ENCODE measurements around the gene STEAP1B.
"Not testable (repeated sequence)": the region's sequence is repeated elsewhere in the genome, so short reads cannot be mapped to it uniquely, and the experiment has no call there.

The STEAP1B gene

DNA sequence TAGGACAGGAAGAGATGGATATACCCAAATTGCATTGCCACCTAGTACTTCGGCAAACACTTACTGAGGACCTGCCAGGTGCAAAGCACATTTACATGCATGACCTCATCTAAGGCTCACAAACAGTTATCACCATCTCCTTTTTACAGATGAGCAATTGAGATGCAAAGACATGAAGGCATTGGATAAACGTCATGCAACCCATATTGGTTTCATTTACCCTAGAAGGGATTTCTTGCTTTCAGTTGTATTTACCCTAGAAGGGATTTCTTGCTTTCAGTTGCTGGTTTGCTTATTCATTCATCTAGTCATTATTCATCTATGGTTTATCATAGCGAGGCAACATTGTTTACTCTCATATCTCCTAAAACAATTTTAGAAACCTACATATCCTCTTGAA lies 52.2 kb downstream of the STEAP1B start:
- Histone ChIP-seq H3K4me2 (ENCODE audit: low read length) (no peak overlapping the region), H3K9ac (ENCODE audit: low read depth, low read length) (no peak overlapping the region), H3K9me3 (replicated peaks; ENCODE audit: low read length) (no peaks in the 10 kb centered on the region), H3K4me3 (ENCODE audit: low read length) (no peak overlapping the region), H3K27me3 (ENCODE audit: control insufficient read depth, insufficient read depth, low read length) (no peaks in the 10 kb centered on the region), H3K4me1 (ENCODE audit: control insufficient read depth, insufficient read depth, low read length) (peaks cover 8% of the 10 kb centered on the region), H3K36me3 (ENCODE audit: insufficient read depth, low read length) (no peaks in the 10 kb centered on the region)

GRCh38 chr7:22447008-22447407 lies 53.0 kb downstream of the STEAP1B start:
- Histone ChIP-seq H3K4me3 (ENCODE audit: low read length) (no peak overlapping the region), H3K9me3 (replicated peaks; ENCODE audit: low read length) (no peaks in the 10 kb centered on the region), H3K4me2 (ENCODE audit: low read length) (no peak overlapping the region), H3K36me3 (ENCODE audit: insufficient read depth, low read length) (no peaks in the 10 kb centered on the region), H3K4me1 (ENCODE audit: control insufficient read depth, insufficient read depth, low read length) (peaks cover under 1% of the 10 kb centered on the region), H3K27me3 (ENCODE audit: control insufficient read depth, insufficient read depth, low read length) (no peaks in the 10 kb centered on the region), H3K9ac (ENCODE audit: low read depth, low read length) (no peak overlapping the region)

DNA sequence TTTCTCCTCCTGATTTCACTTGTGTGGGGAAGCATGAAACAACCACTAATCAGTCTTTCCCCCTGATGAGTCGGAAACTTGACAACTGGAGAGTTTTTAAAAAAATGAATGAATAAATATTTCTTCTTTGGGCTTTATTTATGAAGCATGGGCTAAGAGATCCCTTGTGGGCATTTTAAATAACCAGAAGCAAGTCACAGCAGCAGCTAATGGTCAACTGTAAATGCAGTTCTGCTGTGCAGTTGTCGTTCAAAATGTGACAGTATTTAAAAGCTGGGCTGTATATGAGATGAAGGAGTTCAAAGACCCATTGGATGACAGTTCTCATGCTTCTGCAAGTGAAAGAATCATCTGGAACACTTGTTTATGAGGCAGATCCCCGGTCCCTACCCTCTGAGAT lies 54.1 kb downstream of the STEAP1B start:
- H3K9ac ChIP-seq (ENCODE audit: low read depth, low read length) = no peak overlapping the region
- H3K36me3 ChIP-seq (ENCODE audit: insufficient read depth, low read length) = no peaks in the 10 kb centered on the region

DNA sequence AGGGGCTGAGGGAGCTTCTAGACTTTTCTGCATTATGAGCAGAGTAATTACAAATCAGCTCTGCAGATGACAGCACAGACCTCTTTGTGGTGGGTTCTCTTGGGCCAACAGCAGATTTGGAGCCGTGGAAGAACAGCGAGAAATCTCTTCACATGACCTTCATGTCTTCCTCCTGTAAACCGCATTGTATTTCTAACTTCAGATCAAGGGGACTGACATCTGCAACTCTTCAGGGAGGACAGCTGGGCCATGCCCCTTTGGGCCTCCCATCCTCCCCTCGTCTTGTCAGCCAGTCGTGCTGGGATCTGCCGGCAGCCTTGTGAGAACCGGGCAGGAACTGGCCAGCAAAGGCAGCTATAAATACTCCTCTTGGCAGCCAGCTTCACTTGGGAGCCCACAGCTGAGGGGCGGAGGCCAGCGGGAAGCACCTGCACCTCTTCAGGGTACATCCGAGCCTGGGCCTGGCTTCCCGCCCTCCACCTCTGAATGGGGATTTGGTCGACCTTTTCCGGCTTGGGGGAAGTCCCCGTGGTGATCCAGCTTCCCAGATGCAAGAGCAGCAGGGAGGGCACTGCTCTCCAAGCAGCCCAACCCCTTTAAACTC lies 54.7 kb downstream of the STEAP1B start:
- Histone ChIP-seq H3K4me3 (ENCODE audit: low read length) (no peak overlapping the region), H3K4me2 (ENCODE audit: low read length) (no peak overlapping the region), H3K27me3 (ENCODE audit: control insufficient read depth, insufficient read depth, low read length) (no peaks in the 10 kb centered on the region), H3K9ac (ENCODE audit: low read depth, low read length) (no peak overlapping the region), H3K36me3 (ENCODE audit: insufficient read depth, low read length) (no peaks in the 10 kb centered on the region), H3K9me3 (replicated peaks; ENCODE audit: low read length) (no peaks in the 10 kb centered on the region), H3K4me1 (ENCODE audit: control insufficient read depth, insufficient read depth, low read length) (no peaks in the 10 kb centered on the region)

More for the DNA sequence above, 54.1 kb downstream of the STEAP1B start:
- Histone ChIP-seq H3K4me3 (ENCODE audit: low read length) (no peak overlapping the region), H3K27me3 (ENCODE audit: control insufficient read depth, insufficient read depth, low read length) (no peaks in the 10 kb centered on the region), H3K4me1 (ENCODE audit: control insufficient read depth, insufficient read depth, low read length) (no peaks in the 10 kb centered on the region), H3K9me3 (replicated peaks; ENCODE audit: low read length) (no peaks in the 10 kb centered on the region), H3K4me2 (ENCODE audit: low read length) (no peak overlapping the region)

DNA sequence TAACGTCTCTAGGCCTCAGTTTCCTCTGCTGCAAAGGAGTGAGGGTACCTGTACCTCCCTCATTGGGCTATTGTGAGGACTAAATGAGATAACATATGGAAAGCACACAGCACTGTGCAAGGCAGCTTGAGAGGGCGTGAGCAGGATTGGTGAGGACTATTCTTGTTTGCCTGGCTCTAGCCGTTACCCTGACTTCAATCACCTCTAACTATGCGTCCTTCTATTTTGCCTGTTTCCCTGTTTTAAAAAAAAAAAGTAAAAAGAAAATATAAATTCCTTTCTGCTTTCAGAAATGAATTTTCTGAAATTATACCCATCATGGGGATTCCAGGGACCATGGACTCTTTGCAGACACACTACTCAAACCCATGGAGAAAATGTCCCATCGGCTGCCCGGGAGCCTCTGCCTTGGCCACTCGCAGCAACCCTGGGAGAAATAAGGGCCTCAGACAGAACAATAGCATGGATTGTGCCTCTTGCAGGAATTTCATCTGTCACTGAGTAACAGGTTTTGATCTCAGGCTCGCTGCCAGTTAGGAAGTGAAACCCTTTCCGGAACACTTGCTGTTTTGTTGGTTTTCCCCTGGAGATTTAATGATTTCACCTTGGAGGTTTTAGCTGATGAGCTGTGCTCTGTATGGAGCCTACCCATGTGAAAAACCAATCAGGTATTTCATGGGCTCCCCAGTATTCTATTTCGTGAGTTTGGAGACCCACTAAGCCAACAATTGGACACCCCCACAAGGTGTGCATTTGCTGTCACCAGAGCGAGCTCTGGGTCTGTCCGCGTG lies 55.6 kb downstream of the STEAP1B start:
- Histone ChIP-seq H3K36me3 (ENCODE audit: insufficient read depth, low read length) (no peaks in the 10 kb centered on the region), H3K4me1 (ENCODE audit: control insufficient read depth, insufficient read depth, low read length) (no peaks in the 10 kb centered on the region), H3K9me3 (replicated peaks; ENCODE audit: low read length) (no peaks in the 10 kb centered on the region), H3K27me3 (ENCODE audit: control insufficient read depth, insufficient read depth, low read length) (no peaks in the 10 kb centered on the region), H3K4me3 (ENCODE audit: low read length) (no peak overlapping the region), H3K4me2 (ENCODE audit: low read length) (no peak overlapping the region), H3K9ac (ENCODE audit: low read depth, low read length) (no peak overlapping the region)

DNA sequence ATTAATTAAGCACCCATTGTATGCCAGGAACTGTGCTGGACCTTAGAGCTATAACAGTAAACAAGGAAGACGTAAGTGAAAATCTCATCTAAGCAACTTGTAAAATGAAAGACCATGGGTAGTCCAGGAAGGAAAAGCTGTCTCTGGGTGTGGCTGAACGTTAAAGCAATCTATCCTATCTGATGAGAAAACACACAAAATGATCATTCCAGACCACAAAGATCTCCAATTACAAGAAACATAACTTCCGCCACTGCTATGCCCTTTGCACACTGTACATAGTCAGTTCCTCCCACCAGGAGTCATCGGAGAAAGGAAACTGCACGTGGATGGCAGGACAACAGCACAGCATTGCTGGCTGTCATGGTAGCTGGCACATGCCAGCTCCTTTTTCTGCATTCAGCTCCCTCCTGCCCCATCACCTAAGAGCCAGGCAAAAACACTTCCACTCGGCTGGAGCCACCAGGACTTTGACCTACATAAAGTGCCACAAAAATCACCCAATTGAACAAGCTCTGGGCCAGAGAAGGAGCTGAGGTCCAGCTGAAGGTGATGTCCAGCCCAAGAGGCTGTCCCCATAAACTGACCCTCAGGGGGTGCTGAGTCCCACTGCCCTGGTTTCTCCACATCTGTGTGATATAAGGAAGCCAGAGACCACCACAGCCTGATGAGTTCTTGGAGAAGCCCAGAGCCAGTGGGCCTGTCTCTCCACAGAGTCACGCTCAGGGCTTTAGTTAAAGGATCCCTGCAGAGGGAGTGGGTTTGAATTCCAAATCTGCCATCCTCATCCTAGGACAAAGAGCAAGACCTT lies 56.4 kb downstream of the STEAP1B start:
- H3K4me3 ChIP-seq (ENCODE audit: low read length) = no peak overlapping the region
- H3K36me3 ChIP-seq (ENCODE audit: insufficient read depth, low read length) = peaks cover under 1% of the 10 kb centered on the region
- no peak overlapping the region for H3K4me2 ChIP-seq (ENCODE audit: low read length)
- H3K27me3 ChIP-seq (ENCODE audit: control insufficient read depth, insufficient read depth, low read length) = no peaks in the 10 kb centered on the region
- no peaks in the 10 kb centered on the region for H3K4me1 ChIP-seq (ENCODE audit: control insufficient read depth, insufficient read depth, low read length)
- H3K9me3 ChIP-seq (replicated peaks; ENCODE audit: low read length) = no peaks in the 10 kb centered on the region
- H3K9ac ChIP-seq (ENCODE audit: low read depth, low read length) = no peak overlapping the region

DNA sequence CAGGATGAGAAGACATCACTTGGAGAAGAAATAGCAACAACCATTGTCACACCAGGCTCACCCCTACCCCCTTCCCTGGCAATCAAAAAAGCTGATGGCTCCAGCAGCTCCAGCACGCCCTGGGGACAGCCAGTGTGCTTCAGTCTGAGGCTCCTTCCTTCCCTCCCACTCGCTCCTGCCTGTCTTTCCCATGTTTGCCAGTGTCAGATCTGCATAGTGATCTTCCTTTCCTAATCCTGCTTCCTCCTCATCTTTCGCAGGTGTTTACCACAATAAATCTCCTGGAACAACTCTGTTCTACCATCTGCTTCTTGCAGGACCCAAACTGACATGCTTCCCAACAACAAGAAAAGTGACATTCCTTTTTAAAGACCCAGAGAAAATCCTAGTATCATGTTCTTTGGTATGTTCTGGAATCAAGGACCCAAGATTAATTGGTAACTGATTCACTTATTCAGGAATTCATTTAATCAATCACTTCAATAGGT lies 57.1 kb downstream of the STEAP1B start:
- no peaks in the 10 kb centered on the region for H3K27me3 ChIP-seq (ENCODE audit: control insufficient read depth, insufficient read depth, low read length)
- H3K4me2 ChIP-seq (ENCODE audit: low read length) = no peak overlapping the region
- H3K9ac ChIP-seq (ENCODE audit: low read depth, low read length) = no peak overlapping the region
- H3K36me3 ChIP-seq (ENCODE audit: insufficient read depth, low read length) = peaks cover 3% of the 10 kb centered on the region
- H3K4me1 ChIP-seq (ENCODE audit: control insufficient read depth, insufficient read depth, low read length) = no peaks in the 10 kb centered on the region
- no peak overlapping the region for H3K4me3 ChIP-seq (ENCODE audit: low read length)
- no peaks in the 10 kb centered on the region for H3K9me3 ChIP-seq (replicated peaks; ENCODE audit: low read length)

DNA sequence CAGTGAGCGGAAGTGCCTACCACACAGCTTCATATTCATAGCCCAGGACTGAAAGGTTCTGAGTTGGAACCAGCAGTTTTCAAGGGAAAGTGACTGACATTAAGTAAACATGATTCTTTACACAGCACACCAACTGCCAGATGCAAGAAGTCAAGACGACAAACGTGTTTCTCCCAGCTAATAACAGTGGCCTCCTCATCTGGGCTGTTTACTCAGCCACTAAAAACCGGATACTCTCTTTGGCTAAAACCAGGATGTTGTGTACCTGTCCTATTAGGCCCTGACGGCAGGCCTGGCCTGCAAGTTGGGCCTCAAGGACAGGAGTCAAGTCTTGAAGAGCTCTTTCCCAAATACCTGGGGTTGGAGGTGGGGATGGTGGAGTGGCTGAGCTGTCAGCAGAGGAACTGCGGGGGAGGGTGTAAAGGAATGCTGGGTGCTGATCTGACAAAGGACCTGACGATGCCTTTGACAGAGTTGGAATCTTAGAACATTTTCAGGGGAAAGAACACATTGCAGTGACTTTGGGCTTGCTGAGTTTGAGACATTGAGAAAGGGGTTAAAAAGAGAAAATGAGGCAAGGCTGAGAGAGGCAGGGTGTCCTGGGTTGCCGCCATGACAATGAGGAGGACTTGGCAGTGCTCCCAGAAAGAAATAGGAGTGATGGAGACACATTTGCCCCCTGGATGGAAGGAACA lies 57.7 kb downstream of the STEAP1B start:
- Histone ChIP-seq H3K4me1 (ENCODE audit: control insufficient read depth, insufficient read depth, low read length) (no peaks in the 10 kb centered on the region), H3K4me3 (ENCODE audit: low read length) (no peak overlapping the region), H3K9me3 (replicated peaks; ENCODE audit: low read length) (no peaks in the 10 kb centered on the region), H3K27me3 (ENCODE audit: control insufficient read depth, insufficient read depth, low read length) (no peaks in the 10 kb centered on the region), H3K36me3 (ENCODE audit: insufficient read depth, low read length) (peaks cover 3% of the 10 kb centered on the region), H3K9ac (ENCODE audit: low read depth, low read length) (no peak overlapping the region), H3K4me2 (ENCODE audit: low read length) (no peak overlapping the region)

DNA sequence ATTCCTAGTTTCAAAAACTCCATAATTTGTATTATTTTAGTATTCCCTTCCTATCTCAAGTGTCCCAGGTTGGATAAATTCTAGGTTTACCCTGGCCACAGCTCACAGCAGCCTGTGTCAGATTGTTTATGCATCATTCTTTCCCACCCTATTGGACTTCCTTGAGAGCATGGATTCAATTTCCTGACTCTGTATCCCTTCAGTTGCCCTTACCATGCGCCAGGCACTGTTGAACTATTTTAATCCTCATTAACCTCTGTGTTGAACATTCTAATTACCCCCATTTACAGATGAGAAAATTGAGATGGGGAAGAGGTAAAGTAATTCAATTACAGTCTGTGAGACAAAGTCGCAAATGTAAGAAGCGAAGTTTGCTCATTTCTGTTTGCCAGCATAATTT lies 58.8 kb downstream of the STEAP1B start:
- Histone ChIP-seq H3K27me3 (ENCODE audit: control insufficient read depth, insufficient read depth, low read length) (no peaks in the 10 kb centered on the region), H3K4me3 (ENCODE audit: low read length) (no peak overlapping the region), H3K36me3 (ENCODE audit: insufficient read depth, low read length) (peaks cover 3% of the 10 kb centered on the region), H3K9me3 (replicated peaks; ENCODE audit: low read length) (no peaks in the 10 kb centered on the region), H3K4me2 (ENCODE audit: low read length) (no peak overlapping the region), H3K4me1 (ENCODE audit: control insufficient read depth, insufficient read depth, low read length) (no peaks in the 10 kb centered on the region), H3K9ac (ENCODE audit: low read depth, low read length) (no peak overlapping the region)

GRCh38 chr7:22438994-22439393 lies 61.0 kb downstream of the STEAP1B start:
- Histone ChIP-seq H3K4me3 (ENCODE audit: low read length) (no peak overlapping the region), H3K4me1 (ENCODE audit: control insufficient read depth, insufficient read depth, low read length) (peaks cover 2% of the 10 kb centered on the region), H3K9me3 (replicated peaks; ENCODE audit: low read length) (no peaks in the 10 kb centered on the region), H3K27me3 (ENCODE audit: control insufficient read depth, insufficient read depth, low read length) (no peaks in the 10 kb centered on the region), H3K9ac (ENCODE audit: low read depth, low read length) (no peak overlapping the region), H3K4me2 (ENCODE audit: low read length) (no peak overlapping the region), H3K36me3 (ENCODE audit: insufficient read depth, low read length) (peaks cover 3% of the 10 kb centered on the region)

DNA sequence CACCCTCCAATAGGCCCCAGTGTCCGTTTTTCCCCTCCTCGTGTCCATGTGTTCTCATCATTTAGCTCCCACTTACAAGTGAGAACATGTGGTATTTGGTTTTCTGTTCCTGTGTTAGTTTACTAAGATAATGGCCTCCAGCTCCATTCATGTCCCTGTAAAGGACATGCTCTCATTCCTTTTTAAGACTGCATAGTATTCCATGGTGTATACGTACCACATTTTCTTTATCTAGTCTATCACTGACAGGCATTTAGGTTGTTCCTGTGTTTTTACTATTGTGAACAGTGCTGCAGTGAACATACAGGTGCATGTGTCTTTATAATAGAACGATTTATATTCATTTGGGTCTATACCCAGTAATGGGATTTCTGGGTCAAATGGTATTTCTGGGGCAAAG lies 63.4 kb downstream of the STEAP1B start:
- not testable (repeated sequence) for H3K36me3 ChIP-seq (ENCODE audit: insufficient read depth, low read length); H3K27me3 ChIP-seq (ENCODE audit: control insufficient read depth, insufficient read depth, low read length); H3K9me3 ChIP-seq (replicated peaks; ENCODE audit: low read length); H3K4me2 ChIP-seq (ENCODE audit: low read length); H3K9ac ChIP-seq (ENCODE audit: low read depth, low read length); H3K4me3 ChIP-seq (ENCODE audit: low read length)
- peaks cover 15% of the 10 kb centered on the region for H3K4me1 ChIP-seq (ENCODE audit: control insufficient read depth, insufficient read depth, low read length)

All from skeletal muscle satellite cell (primary cell).